Measurements from ENCODE around the gene CRABP2.
A peak's percentile ranks its signal among the peaks of the same experiment; 100 is the strongest.

The CRABP2 gene

GRCh38 chr1:156689035-156689952 lies 16.1 kb downstream of the CRABP2 start:
- no peaks in the 10 kb centered on the region for H3K79me2 ChIP-seq (ENCODE audit: insufficient read depth, low read length)
- H4K20me1 ChIP-seq (ENCODE audit: insufficient read depth, low read length): peaks cover 19% of the 10 kb centered on the region
- H3K4me2 ChIP-seq (ENCODE audit: insufficient read depth, low read length): peak overlapping the region; percentile 29; the same call in 1 of the 2 replicates
- H3K9me3 ChIP-seq (ENCODE audit: insufficient read depth, low read length, severe bottlenecking): no peaks in the 10 kb centered on the region
- DNase-seq: peak; percentile 77
- H3K36me3 ChIP-seq (ENCODE audit: insufficient read depth, low read length): no peaks in the 10 kb centered on the region
- H3K4me3 ChIP-seq (ENCODE audit: low read depth in 1 of 2, low read length in 2 of 2): no peak overlapping the region
- no peak overlapping the region for H3K27ac ChIP-seq (ENCODE audit: low read length)
- H2AFZ ChIP-seq (ENCODE audit: low read depth, low read length): peak overlapping the region; percentile 59
- peaks cover 14% of the 10 kb centered on the region for H3K4me1 ChIP-seq (ENCODE audit: insufficient read depth, low read length)
- peak; percentile 98 for TF ChIP-seq CTCF (IDR thresholded peaks at IDR 0.05; ENCODE audit: borderline replicate concordance, extremely low read depth, low read length, poor library complexity, severe bottlenecking)
- peak; percentile 71 for TF ChIP-seq EZH2 (IDR thresholded peaks at IDR 0.05; ENCODE audit: borderline replicate concordance, low read depth, low read length, severe bottlenecking)
- ATAC-seq (ENCODE audit: insufficient read depth, low read depth): peak; percentile 92
- H3K9ac ChIP-seq (ENCODE audit: low read depth, low read length): no peak overlapping the region
- H3K27me3 ChIP-seq (ENCODE audit: insufficient read depth, low read length, poor library complexity): peaks cover 49% of the 10 kb centered on the region

- H3K27me3 ChIP-seq (ENCODE audit: insufficient read depth, low read length, poor library complexity): peaks cover 39% of the 10 kb centered on the region
- H3K4me1 ChIP-seq (ENCODE audit: insufficient read depth, low read length): peaks cover 5% of the 10 kb centered on the region
- H3K79me2 ChIP-seq (ENCODE audit: insufficient read depth, low read length): no peaks in the 10 kb centered on the region
- H4K20me1 ChIP-seq (ENCODE audit: insufficient read depth, low read length): peaks cover 3% of the 10 kb centered on the region; the same call in 1 of the 2 replicates
- H3K27ac ChIP-seq (ENCODE audit: low read length): no peak overlapping the region
- no peak overlapping the region for H2AFZ ChIP-seq (ENCODE audit: low read depth, low read length)
- no peaks in the 10 kb centered on the region for H3K36me3 ChIP-seq (ENCODE audit: insufficient read depth, low read length)
- TF ChIP-seq CTCF (IDR thresholded peaks at IDR 0.05; ENCODE audit: borderline replicate concordance, extremely low read depth, low read length, poor library complexity, severe bottlenecking): peak; percentile 35
- TF ChIP-seq EZH2 (IDR thresholded peaks at IDR 0.05; ENCODE audit: borderline replicate concordance, low read depth, low read length, severe bottlenecking): no peak
- no peaks in the 10 kb centered on the region for H3K9me3 ChIP-seq (ENCODE audit: insufficient read depth, low read length, severe bottlenecking)
- H3K4me3 ChIP-seq (ENCODE audit: low read depth in 1 of 2, low read length in 2 of 2): no peak overlapping the region
- H3K9ac ChIP-seq (ENCODE audit: low read depth, low read length): no peak overlapping the region
- ATAC-seq (ENCODE audit: insufficient read depth, low read depth): peak; percentile 58; the same call in 2 of the 3 replicates
- DNase-seq: no peak
- H3K4me2 ChIP-seq (ENCODE audit: insufficient read depth, low read length): no peak overlapping the region
These were observed 21.1 kb downstream of the CRABP2 start for GRCh38 chr1:156684227-156684782.

- no peak overlapping the region for H3K4me2 ChIP-seq (ENCODE audit: insufficient read depth, low read length)
- H3K4me1 ChIP-seq (ENCODE audit: insufficient read depth, low read length): 0 out of 2 replicates have a peak, but pooled peaks cover 3% of the 10 kb centered on the region
- no peak for TF ChIP-seq CTCF (IDR thresholded peaks at IDR 0.05; ENCODE audit: borderline replicate concordance, extremely low read depth, low read length, poor library complexity, severe bottlenecking)
- no peak for TF ChIP-seq EZH2 (IDR thresholded peaks at IDR 0.05; ENCODE audit: borderline replicate concordance, low read depth, low read length, severe bottlenecking)
- no peak overlapping the region for H2AFZ ChIP-seq (ENCODE audit: low read depth, low read length)
- H3K4me3 ChIP-seq (ENCODE audit: low read depth in 1 of 2, low read length in 2 of 2): no peak overlapping the region
- H3K9ac ChIP-seq (ENCODE audit: low read depth, low read length): no peak overlapping the region
- H3K27ac ChIP-seq (ENCODE audit: low read length): no peak overlapping the region
- H3K27me3 ChIP-seq (ENCODE audit: insufficient read depth, low read length, poor library complexity): peaks cover 57% of the 10 kb centered on the region
- no peaks in the 10 kb centered on the region for H3K36me3 ChIP-seq (ENCODE audit: insufficient read depth, low read length)
- no peaks in the 10 kb centered on the region for H3K79me2 ChIP-seq (ENCODE audit: insufficient read depth, low read length)
- ATAC-seq (ENCODE audit: insufficient read depth, low read depth) (no peak), DNase-seq (no peak)
- H4K20me1 ChIP-seq (ENCODE audit: insufficient read depth, low read length): peaks cover 3% of the 10 kb centered on the region; the same call in 1 of the 2 replicates
- H3K9me3 ChIP-seq (ENCODE audit: insufficient read depth, low read length, severe bottlenecking): no peaks in the 10 kb centered on the region
These were observed 23.1 kb downstream of the CRABP2 start for GRCh38 chr1:156682166-156682890.
